ENCODE results near the gene KCTD21.

KCTD21 gene

DNA sequence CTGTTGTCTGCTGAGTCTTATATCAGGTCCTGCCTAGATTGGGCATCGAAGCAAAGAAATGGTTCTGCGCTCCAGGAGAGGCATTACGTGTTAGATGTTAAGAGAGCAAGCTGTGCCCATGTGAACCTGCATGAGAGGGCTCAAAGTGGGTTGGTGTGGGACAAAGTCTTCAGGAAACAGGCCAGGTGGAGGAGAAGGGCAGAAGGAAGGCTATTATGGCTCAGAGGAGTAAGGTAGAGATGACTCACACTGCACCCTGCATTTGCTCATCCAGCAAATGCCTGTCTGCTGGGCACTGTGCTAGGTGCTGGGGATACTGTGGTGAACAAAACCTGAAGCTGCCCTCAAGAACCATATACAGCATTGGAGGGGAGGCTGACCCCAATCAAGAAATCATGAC, 6.1 kb upstream of the KCTD21 start:
- H2AFZ ChIP-seq (ENCODE audit: low read length) = no peak overlapping the region
- no peaks in the 10 kb centered on the region for H3K9me3 ChIP-seq (ENCODE audit: insufficient read depth, low read depth, low read length)
- H3K4me1 ChIP-seq (ENCODE audit: insufficient read depth, low read length, poor library complexity, severe bottlenecking) = peaks cover 42% of the 10 kb centered on the region
- H4K20me1 ChIP-seq (ENCODE audit: insufficient read depth, low read length, poor library complexity, severe bottlenecking) = no peaks in the 10 kb centered on the region
- no peaks in the 10 kb centered on the region for H3F3A ChIP-seq (ENCODE audit: low read depth)
- peak overlapping the region; percentile 1 for H3K4me2 ChIP-seq (ENCODE audit: low read depth, low read length, poor library complexity, severe bottlenecking)
- no peaks in the 10 kb centered on the region; the same call in 1 of the 2 replicates for H3K36me3 ChIP-seq (ENCODE audit: insufficient read depth, low read length)
- no peak overlapping the region for H3K4me3 ChIP-seq (ENCODE audit: low read length, poor library complexity, severe bottlenecking)
- H3K9ac ChIP-seq (ENCODE audit: low read depth, low read length, poor library complexity, severe bottlenecking) = no peak overlapping the region
- no peaks in the 10 kb centered on the region for H3K9me2 ChIP-seq (replicated peaks; ENCODE audit: low read depth, low read length)
- TF ChIP-seq, protein P1, sequence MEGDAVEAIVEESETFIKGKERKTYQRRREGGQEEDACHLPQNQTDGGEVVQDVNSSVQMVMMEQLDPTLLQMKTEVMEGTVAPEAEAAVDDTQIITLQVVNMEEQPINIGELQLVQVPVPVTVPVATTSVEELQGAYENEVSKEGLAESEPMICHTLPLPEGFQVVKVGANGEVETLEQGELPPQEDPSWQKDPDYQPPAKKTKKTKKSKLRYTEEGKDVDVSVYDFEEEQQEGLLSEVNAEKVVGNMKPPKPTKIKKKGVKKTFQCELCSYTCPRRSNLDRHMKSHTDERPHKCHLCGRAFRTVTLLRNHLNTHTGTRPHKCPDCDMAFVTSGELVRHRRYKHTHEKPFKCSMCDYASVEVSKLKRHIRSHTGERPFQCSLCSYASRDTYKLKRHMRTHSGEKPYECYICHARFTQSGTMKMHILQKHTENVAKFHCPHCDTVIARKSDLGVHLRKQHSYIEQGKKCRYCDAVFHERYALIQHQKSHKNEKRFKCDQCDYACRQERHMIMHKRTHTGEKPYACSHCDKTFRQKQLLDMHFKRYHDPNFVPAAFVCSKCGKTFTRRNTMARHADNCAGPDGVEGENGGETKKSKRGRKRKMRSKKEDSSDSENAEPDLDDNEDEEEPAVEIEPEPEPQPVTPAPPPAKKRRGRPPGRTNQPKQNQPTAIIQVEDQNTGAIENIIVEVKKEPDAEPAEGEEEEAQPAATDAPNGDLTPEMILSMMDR (conservative IDR thresholded peaks at IDR 0.05; ENCODE audit: low read length) = no peak
- no peak for TF ChIP-seq EZH2phosphoT487 (IDR thresholded peaks at IDR 0.05; ENCODE audit: borderline replicate concordance)
- no peaks in the 10 kb centered on the region for H3K27me3 ChIP-seq (ENCODE audit: insufficient read depth, low read length, poor library complexity, severe bottlenecking)
- peaks cover 10% of the 10 kb centered on the region; the same call in 1 of the 2 replicates for H3K79me2 ChIP-seq (ENCODE audit: insufficient read depth, low read length)

DNA sequence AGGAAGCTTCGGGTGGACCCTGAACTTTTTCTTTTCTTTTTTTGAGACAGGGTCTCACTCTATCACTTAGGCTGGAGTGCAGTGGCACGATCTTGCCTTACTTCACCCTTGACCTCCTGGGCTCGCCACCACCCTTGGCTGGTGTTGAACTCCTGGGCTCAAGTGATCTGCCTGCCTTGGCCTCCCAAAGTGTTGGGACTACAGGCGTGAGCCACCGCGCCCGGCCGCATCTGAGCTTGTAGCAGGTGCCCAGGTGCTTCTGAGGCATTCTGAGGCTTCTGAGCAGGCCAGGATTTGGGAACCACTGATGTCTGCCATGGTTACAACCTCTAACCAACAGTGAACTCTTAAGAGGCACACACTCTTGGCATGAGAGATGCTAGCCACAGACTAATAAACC, 5.4 kb upstream of the KCTD21 start:
- Histone ChIP-seq H3K79me2 (ENCODE audit: insufficient read depth, low read length) (peaks cover 17% of the 10 kb centered on the region; the same call in 1 of the 2 replicates), H3F3A (ENCODE audit: low read depth) (no peaks in the 10 kb centered on the region), H3K9me3 (ENCODE audit: insufficient read depth, low read depth, low read length) (no peaks in the 10 kb centered on the region), H2AFZ (ENCODE audit: low read length) (no peak overlapping the region), H3K4me1 (ENCODE audit: insufficient read depth, low read length, poor library complexity, severe bottlenecking) (peaks cover 46% of the 10 kb centered on the region), H4K20me1 (ENCODE audit: insufficient read depth, low read length, poor library complexity, severe bottlenecking) (no peaks in the 10 kb centered on the region), H3K9me2 (replicated peaks; ENCODE audit: low read depth, low read length) (no peaks in the 10 kb centered on the region), H3K27me3 (ENCODE audit: insufficient read depth, low read length, poor library complexity, severe bottlenecking) (no peaks in the 10 kb centered on the region), H3K4me3 (ENCODE audit: low read length, poor library complexity, severe bottlenecking) (no peak overlapping the region), H3K36me3 (ENCODE audit: insufficient read depth, low read length) (no peaks in the 10 kb centered on the region), H3K9ac (ENCODE audit: low read depth, low read length, poor library complexity, severe bottlenecking) (no peak overlapping the region), H3K4me2 (ENCODE audit: low read depth, low read length, poor library complexity, severe bottlenecking) (no peak overlapping the region)
- TF ChIP-seq EZH2phosphoT487 (IDR thresholded peaks at IDR 0.05; ENCODE audit: borderline replicate concordance) = no peak
- TF ChIP-seq, protein P1 (conservative IDR thresholded peaks at IDR 0.05; ENCODE audit: low read length) = no peak

DNA sequence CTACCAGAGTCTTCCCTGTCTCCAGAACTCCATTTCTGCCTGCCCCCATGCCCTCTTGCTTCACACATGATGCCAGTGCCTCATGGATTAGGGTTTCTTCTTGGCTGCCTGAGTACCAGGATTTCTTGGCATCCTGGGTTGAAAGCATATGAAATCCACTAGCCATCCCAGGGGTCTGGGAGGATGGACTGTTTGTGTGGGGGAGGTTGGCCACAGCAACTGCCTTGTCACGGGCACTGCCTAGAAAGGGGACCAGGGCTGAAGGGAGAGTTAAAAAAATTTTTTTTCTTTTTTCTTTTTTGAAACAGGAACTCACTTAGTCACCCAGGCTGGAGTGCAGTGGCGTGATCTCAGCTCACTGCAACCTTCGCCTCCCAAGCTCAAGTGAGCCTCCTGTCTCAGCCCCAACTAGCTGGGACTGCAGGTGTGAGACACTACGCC, 4.5 kb upstream of the KCTD21 start:
- TF ChIP-seq EZH2phosphoT487 (IDR thresholded peaks at IDR 0.05; ENCODE audit: borderline replicate concordance) = no peak
- TF ChIP-seq, protein P1 (conservative IDR thresholded peaks at IDR 0.05; ENCODE audit: low read length) = no peak
- Histone ChIP-seq H4K20me1 (ENCODE audit: insufficient read depth, low read length, poor library complexity, severe bottlenecking) (no peaks in the 10 kb centered on the region), H3K4me2 (ENCODE audit: low read depth, low read length, poor library complexity, severe bottlenecking) (peak overlapping the region; percentile 28), H3K36me3 (ENCODE audit: insufficient read depth, low read length) (no peaks in the 10 kb centered on the region), H3K4me3 (ENCODE audit: low read length, poor library complexity, severe bottlenecking) (no peak overlapping the region), H3K9me2 (replicated peaks; ENCODE audit: low read depth, low read length) (no peaks in the 10 kb centered on the region), H2AFZ (ENCODE audit: low read length) (no peak overlapping the region), H3K9me3 (ENCODE audit: insufficient read depth, low read depth, low read length) (no peaks in the 10 kb centered on the region), H3K27me3 (ENCODE audit: insufficient read depth, low read length, poor library complexity, severe bottlenecking) (no peaks in the 10 kb centered on the region), H3K9ac (ENCODE audit: low read depth, low read length, poor library complexity, severe bottlenecking) (no peak overlapping the region), H3K4me1 (ENCODE audit: insufficient read depth, low read length, poor library complexity, severe bottlenecking) (peaks cover 46% of the 10 kb centered on the region), H3F3A (ENCODE audit: low read depth) (no peaks in the 10 kb centered on the region), H3K79me2 (ENCODE audit: insufficient read depth, low read length) (peaks cover 18% of the 10 kb centered on the region; the same call in 1 of the 2 replicates)

Measured in Loucy (cell line).